ENCODE measurements around the gene PRKG1. TPM values are rescaled to one million over a fixed set of nuclear protein-coding genes. Genes with fewer than 3 reads are reported as not detected.
A peak's percentile ranks its signal among the peaks of the same experiment; 100 is the strongest.

The PRKG1 gene
- total RNA-seq, 1 experiment from 2014 or later = 0.09 TPM

- no peak overlapping the region for H3K27ac Mint-ChIP-seq (ENCODE audit: unreplicated experiment)
- Histone ChIP-seq H3K27me3 (replicated peaks; ENCODE audit: control insufficient read depth, insufficient read depth, low read length) (no peaks in the 10 kb centered on the region), H3K4me3 (ENCODE audit: low read depth, low read length) (no peak overlapping the region), H3K9me3 (no peaks in the 10 kb centered on the region), H3K4me1 (peaks cover 53% of the 10 kb centered on the region), H3K36me3 (ENCODE audit: control insufficient read depth, insufficient read depth, low read length) (peaks cover 3% of the 10 kb centered on the region; the same call in 1 of the 2 replicates)
- no TSS peak for BruUV-seq (replicated peaks)
- no peak for TF ChIP-seq CTCF (IDR thresholded peaks at IDR 0.05; ENCODE audit: insufficient read depth in 1 of 2, low read depth in 1 of 2, low read length in 1 of 2, severe bottlenecking in 1 of 2, unreplicated experiment in 1 of 2)
- H3K9me3 Mint-ChIP-seq (ENCODE audit: unreplicated experiment) = no peaks in the 10 kb centered on the region
- POLR2A ChIA-PET = no interaction called here
- no peak for DNase-seq
- CTCF ChIA-PET = interaction anchor here (1.1 to 1.2 kb wide), 2 partner anchors 167 to 168 kb away, joined by 3 read pairs; no protein-coding TSS in a partner anchor
- peaks cover 75% of the 10 kb centered on the region for H3K36me3 Mint-ChIP-seq (ENCODE audit: insufficient read depth, unreplicated experiment)
- no peak overlapping the region for H3K4me3 Mint-ChIP-seq (ENCODE audit: unreplicated experiment)
- H3K27me3 Mint-ChIP-seq (ENCODE audit: insufficient read depth, unreplicated experiment) = no peaks in the 10 kb centered on the region
- intact Hi-C loops (cut with micrococcal nuclease; ENCODE audit: unreplicated experiment) = loop anchor here (1.0 kb wide), 4 partner anchors 34 to 132 kb away; no protein-coding TSS in a partner anchor
- H3K4me1 Mint-ChIP-seq (ENCODE audit: low read depth, unreplicated experiment) = peaks cover 37% of the 10 kb centered on the region
These were observed 1245.6 kb downstream of the PRKG1 start for GRCh38 chr10:52319926-52320325.

GRCh38 chr10:52322323-52322722 is 1248.0 kb downstream of the PRKG1 start:
- no peak for TF ChIP-seq CTCF (IDR thresholded peaks at IDR 0.05; ENCODE audit: insufficient read depth in 1 of 2, low read depth in 1 of 2, low read length in 1 of 2, severe bottlenecking in 1 of 2, unreplicated experiment in 1 of 2)
- Histone ChIP-seq H3K9me3 (no peaks in the 10 kb centered on the region), H3K27me3 (replicated peaks; ENCODE audit: control insufficient read depth, insufficient read depth, low read length) (no peaks in the 10 kb centered on the region), H3K36me3 (ENCODE audit: control insufficient read depth, insufficient read depth, low read length) (no peaks in the 10 kb centered on the region), H3K4me1 (peaks cover 72% of the 10 kb centered on the region), H3K4me3 (ENCODE audit: low read depth, low read length) (no peak overlapping the region)
- peak overlapping the region; percentile 44 for H3K27ac Mint-ChIP-seq (ENCODE audit: unreplicated experiment)
- H3K9me3 Mint-ChIP-seq (ENCODE audit: unreplicated experiment) = peaks cover 11% of the 10 kb centered on the region
- intact Hi-C loops (cut with micrococcal nuclease; ENCODE audit: unreplicated experiment) = no loop called here
- CTCF ChIA-PET = interaction anchor here (1.1 to 1.5 kb wide), 3 partner anchors 9 to 167 kb away, joined by 3 to 7 read pairs (median 3); partner anchors contain the start of gene DKK1
- H3K27me3 Mint-ChIP-seq (ENCODE audit: insufficient read depth, unreplicated experiment) = no peaks in the 10 kb centered on the region
- H3K36me3 Mint-ChIP-seq (ENCODE audit: insufficient read depth, unreplicated experiment) = peaks cover 72% of the 10 kb centered on the region
- DNase-seq = no peak
- POLR2A ChIA-PET = interaction anchor here (1.5 kb wide), 1 partner anchor 8 kb away, joined by 4 read pairs; the partner anchor contains the start of gene DKK1
- H3K4me3 Mint-ChIP-seq (ENCODE audit: unreplicated experiment) = peak overlapping the region; percentile 72
- no TSS peak for BruUV-seq (replicated peaks)
- H3K4me1 Mint-ChIP-seq (ENCODE audit: low read depth, unreplicated experiment) = peaks cover 52% of the 10 kb centered on the region

DNA sequence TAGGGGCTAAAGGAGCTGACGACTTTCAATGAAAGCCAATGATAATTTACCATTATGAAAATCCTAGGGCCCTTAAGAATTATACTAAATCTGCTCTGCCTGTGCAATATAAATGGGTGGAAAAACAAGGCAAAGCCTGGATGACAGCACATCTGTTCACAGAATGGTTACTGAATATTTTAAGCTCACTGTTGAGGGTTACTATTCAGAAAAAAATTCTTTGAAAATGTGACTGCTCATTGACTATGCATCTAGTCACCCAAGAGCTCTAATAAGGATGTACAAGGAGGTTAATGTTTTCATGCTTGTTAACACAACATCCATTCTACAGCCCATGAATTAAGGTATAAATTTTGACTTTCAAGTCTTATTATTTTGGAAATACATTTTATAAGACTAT is 1248.6 kb downstream of the PRKG1 start:
- Mint-ChIP-seq H3K36me3 (ENCODE audit: insufficient read depth, unreplicated experiment) (peaks cover 66% of the 10 kb centered on the region), H3K4me3 (ENCODE audit: unreplicated experiment) (peak overlapping the region; percentile 72), H3K4me1 (ENCODE audit: low read depth, unreplicated experiment) (peaks cover 52% of the 10 kb centered on the region), H3K27me3 (ENCODE audit: insufficient read depth, unreplicated experiment) (no peaks in the 10 kb centered on the region), H3K27ac (ENCODE audit: unreplicated experiment) (peak overlapping the region; percentile 51), H3K9me3 (ENCODE audit: unreplicated experiment) (peaks cover 11% of the 10 kb centered on the region)
- Histone ChIP-seq H3K4me1 (peaks cover 73% of the 10 kb centered on the region), H3K9me3 (no peaks in the 10 kb centered on the region), H3K27me3 (replicated peaks; ENCODE audit: control insufficient read depth, insufficient read depth, low read length) (no peaks in the 10 kb centered on the region), H3K4me3 (ENCODE audit: low read depth, low read length) (no peak overlapping the region), H3K36me3 (ENCODE audit: control insufficient read depth, insufficient read depth, low read length) (no peaks in the 10 kb centered on the region)
- intact Hi-C loops (cut with micrococcal nuclease; ENCODE audit: unreplicated experiment) = no loop called here
- TF ChIP-seq CTCF (IDR thresholded peaks at IDR 0.05; ENCODE audit: insufficient read depth in 1 of 2, low read depth in 1 of 2, low read length in 1 of 2, severe bottlenecking in 1 of 2, unreplicated experiment in 1 of 2) = no peak
- no peak for DNase-seq
- CTCF ChIA-PET = interaction anchor here (1.1 to 1.5 kb wide), 3 partner anchors 9 to 166 kb away, joined by 3 to 7 read pairs (median 3); partner anchors contain the start of gene DKK1
- POLR2A ChIA-PET = interaction anchor here (1.5 kb wide), 1 partner anchor 9 kb away, joined by 4 read pairs; the partner anchor contains the start of gene DKK1
- BruUV-seq (replicated peaks) = TSS peak; percentile 12

All from Caco-2 (cell line).